ENCODE results near the gene SNRPA1.
"Not testable (repeated sequence)": the region's sequence is repeated elsewhere in the genome, so short reads cannot be mapped to it uniquely, and the experiment has no call there.

Gene SNRPA1

DNA sequence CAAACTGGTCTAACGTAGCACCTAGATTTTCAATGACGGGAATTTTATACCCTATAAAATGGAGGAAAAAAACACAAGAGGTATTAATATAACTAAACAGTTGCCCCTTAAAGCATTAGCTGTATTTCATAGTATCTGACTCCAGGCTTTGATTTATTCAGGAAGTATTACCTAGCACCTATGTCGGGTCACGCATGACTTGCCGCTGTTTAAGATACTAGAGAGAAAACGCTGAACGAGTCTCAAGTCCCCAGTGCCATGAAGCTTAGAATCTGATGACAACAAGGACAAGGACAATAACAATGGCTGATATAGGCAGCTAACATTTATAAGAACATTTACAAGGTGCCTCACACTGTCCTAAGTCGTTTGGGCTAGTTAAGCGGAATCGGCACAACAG lies 1.9 kb downstream of the SNRPA1 start:
- no peak for DNase-seq (ENCODE audit: low spot score)

- DNase-seq (ENCODE audit: low spot score) = peak; percentile 85
Measured at GRCh38 chr15:101288905-101289513, 6.0 kb downstream of the SNRPA1 start.

GRCh38 chr15:101287342-101287741 lies 7.7 kb downstream of the SNRPA1 start:
- not testable (repeated sequence) for DNase-seq (ENCODE audit: low spot score)

- DNase-seq (ENCODE audit: low spot score) = no peak
Measured at GRCh38 chr15:101286471-101287114, 8.5 kb downstream of the SNRPA1 start.

DNA sequence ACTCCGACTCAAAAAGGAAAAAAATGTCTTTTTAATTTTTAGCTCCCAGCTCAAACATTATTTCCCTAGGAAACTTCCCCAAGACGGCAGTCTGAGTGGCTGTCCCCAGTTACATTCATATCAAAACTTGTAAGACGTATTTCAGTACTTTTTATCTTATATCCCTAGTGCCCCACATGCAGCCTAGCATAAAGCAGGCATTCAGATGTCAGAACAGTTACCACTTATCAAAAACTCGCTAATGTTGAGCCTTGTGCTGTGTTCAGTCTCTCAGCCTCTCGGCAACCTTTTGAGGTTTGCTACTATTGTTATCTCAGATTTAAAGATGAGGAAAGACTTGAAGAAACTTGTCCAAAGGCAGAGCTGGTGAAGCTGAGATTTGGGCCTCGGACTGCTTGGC lies 11.1 kb downstream of the SNRPA1 start:
- no peak for DNase-seq (ENCODE audit: low spot score)

DNA sequence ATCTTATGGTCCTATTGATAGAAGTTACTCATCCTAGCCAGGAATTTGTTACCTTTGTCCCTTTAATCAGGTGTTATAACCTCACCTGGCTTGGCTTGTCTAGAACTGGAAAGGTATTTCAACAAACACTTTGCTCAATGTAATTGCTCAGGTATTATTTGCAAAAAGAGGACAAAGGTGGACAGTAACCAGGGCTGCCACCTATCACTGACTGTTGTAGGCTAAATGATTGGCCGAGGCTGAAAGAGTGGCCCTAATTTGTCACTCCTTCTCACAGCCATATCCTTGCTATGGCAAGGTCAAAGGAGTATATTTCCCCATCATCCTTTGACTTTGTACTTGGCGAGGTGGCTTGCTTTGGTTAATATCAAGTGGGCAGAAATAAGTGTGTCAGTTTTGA lies 15.0 kb downstream of the SNRPA1 start:
- no peak for DNase-seq (ENCODE audit: low spot score)

DNA sequence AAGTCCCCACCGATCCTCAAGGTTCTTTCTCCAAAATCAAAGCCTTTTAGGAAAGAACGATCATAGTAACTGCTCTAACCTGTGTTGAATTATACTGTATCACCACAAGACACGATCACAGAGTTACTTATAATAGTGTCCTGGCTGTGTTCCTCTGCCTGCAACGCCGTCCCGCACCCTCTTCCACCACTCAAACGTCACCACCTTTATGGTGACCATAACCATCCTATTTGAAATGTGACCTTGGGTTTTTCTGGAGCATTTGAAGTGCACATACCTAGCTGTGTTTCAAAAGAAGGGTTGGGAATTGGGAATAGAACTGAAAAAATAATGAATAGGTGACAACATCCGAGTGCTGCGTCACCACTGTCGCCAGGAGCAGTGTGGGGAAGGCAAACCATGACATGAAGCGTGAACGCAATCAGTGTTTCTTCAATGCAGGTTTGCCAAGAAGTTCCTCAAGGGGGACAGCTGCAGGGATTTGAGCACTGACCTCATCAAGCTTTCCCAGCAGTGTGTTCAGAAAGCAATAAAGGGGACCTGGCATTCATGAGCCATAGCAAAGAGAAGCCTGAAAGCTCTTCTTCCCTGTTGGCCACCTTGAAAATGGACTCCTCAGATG lies 17.0 kb downstream of the SNRPA1 start:
- no peak for DNase-seq (ENCODE audit: low spot score)

GRCh38 chr15:101277038-101277822 lies 17.8 kb downstream of the SNRPA1 start, which contains the start of gene SELENOS:
Gene SELENOS (minus strand): TSS chr15:101277485. CDS start chr15:101277417, 68 bp downstream.
- DNase-seq (ENCODE audit: low spot score) = peak; percentile 91

DNA sequence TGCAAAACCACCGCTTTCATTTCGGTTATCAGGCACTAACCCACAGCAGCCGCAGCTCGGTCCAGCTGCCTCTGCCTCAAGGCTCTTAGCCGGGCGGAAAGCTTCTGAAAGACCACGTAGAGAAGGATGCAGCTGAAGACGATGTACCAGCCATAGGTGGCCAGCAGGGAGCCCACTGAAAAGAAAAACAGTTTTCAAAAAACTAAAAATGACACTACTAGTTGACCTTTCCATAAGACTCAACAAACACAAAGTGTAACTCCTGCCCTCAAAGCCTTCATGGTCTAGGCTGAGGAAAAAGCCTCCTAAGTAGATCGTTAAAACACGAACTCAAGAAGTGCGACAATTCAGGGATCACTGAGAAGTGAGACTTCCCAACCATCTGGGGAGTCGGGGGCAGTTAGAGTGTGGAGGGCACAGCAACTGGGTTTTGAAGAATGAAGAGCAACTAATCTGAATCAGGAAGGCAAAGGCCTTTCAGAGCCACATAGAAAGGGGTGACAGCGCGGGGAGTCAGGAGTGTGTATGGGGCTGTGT lies 18.5 kb downstream of the SNRPA1 start:
- no peak for DNase-seq (ENCODE audit: low spot score)

DNA sequence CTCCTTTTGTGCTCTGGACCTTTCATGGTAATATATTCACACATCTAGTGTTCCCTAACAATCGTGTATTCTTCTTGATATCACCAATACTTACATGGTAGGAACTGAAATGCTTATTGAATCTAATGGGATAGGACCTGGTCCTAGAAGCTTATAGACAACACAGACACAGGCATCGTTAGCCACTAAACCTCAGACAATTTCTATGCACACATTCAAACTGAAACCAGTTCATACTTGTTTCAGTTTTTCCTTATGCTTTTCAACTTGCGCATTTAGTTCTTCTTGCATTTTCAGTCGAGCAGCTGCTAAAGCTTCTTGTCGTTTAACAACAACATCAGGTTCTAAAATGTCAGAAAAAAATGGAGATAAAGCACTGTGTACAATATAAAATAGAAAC lies 20.0 kb downstream of the SNRPA1 start:
- no peak for DNase-seq (ENCODE audit: low spot score)

DNA sequence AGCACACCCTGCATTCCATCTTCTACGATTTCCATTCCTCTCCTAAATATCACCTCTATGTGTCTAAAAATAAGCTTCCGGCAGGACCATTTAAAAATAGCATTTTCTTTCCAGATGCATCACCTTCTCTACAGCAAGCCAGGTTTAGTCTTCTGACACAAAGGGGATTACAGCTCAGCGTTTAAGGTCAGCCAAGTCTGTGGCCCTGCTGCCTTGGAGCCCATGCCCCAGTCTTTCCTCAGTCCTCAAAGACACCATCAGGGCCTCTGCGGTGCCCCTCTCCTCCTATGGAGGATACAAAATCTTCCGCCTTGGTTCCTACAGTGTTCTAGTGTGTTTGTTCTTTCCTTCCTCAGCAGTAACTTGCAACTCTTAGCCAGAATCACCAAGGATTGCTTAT lies 21.5 kb downstream of the SNRPA1 start:
- no peak for DNase-seq (ENCODE audit: low spot score)

GRCh38 chr15:101272584-101272983 lies 22.5 kb downstream of the SNRPA1 start:
- DNase-seq (ENCODE audit: low spot score) = no peak

DNA sequence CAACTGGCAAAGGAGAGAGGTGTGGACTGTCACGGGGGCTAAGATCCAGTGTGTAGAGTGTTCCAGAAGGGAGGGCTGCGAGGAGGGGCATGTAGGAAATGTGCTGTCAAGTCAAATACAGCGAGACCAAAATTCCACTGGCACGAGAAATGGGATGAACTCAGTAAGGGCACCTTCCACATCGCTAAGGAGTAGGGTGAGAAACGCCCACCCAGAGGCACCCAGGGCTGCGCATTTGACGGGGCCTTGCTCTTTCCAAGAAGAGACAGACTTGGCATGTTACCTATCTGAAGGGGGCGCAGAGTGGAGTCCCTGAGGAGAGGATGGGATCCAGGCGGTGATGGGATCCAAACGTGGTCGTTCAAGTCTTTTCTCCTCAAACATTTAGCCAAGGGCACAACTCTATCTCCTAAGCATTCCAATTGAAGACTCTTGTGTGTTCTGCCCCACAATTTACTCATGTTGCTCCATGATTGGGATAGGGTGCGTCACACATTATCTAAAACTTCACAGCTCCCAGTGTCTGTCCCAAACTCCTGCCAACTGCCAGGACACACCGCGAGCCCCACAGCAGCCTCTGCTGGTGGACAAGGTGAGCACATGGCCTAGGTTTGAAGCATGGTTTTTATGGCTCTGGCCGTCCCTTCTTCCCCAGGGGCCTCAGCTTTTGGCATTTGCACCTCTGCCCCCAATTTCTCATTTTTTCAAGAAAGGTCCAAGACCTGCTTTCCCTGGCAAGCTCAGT lies 25.4 kb downstream of the SNRPA1 start:
- no peak for DNase-seq (ENCODE audit: low spot score)

- DNase-seq (ENCODE audit: low spot score) = no peak
Measured at GRCh38 chr15:101267320-101268104, 27.5 kb downstream of the SNRPA1 start.

GRCh38 chr15:101266787-101267186 lies 28.3 kb downstream of the SNRPA1 start:
- no peak for DNase-seq (ENCODE audit: low spot score)

DNA sequence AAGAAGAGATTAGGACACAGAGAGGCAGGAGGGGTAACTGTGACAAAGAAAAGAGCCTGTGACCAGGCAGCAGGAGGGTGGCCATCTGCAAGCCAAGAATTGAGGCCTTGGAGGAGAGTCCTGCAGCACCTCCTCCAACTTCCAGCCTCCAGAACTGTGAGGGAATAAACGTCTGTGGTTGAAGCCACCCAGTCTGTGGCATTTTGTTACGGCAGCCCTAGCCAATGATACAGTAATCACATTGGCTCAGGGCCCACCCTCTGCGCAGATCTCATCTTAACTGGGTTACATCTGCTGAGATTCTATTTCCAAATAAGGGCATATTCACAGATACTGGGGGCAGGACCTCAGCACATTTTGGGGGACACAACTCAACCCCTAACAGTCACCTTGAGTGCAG lies 29.0 kb downstream of the SNRPA1 start:
- DNase-seq (ENCODE audit: low spot score) = no peak

DNA sequence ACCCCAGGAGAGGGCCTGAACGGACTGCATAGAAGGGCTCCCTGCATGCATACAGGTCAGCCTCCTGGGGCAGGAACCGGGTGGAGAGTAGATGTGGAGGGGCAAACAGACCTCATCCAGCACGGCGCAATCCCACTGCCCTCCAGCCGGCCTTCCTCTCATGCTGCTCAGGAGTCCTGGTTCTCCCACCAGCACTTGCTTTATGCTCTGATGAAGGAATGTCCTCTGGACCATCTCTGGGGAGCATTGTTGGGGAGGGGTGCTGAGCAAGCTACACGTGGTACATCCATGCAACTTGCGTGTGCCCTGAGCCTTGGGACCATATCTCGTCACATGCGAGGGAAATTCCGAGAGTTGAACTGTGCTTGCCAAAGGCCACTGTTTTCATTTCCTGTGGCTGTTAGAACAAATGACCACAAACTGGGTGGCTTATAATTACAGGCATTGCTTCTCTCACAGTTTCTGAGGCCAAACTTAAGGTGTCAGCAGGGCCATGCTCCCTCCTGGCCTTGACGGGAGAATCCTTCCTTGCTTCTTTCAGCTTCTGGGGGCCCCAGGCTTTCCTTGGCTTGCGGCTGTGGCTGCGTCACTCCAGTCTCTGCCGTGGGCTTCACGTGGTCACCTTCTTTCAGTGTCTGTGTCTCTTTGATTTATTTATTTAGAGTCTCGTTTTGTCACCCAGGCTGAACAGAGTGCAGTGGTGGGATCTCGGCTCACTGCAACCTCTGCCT lies 30.0 kb downstream of the SNRPA1 start:
- no peak for DNase-seq (ENCODE audit: low spot score)

DNA sequence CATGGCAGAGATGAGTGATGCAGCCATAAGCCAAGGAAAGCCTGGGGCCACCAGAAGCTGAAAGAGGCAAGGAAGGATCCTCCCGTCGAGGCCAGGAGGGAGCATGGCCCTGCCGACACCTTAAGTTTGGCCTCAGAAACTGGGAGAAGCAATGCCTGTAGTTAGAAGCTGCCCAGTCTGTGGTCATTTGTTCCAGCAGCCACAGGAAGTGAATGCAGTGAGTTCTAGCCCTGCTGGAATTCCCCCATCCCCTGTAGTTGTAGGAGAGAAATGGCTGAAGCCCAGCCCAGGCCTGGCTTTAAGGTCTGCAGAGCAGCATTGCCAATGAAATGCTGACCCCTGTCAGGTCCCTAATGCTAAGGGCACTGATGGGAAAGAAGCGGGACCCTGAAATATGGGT lies 31.0 kb downstream of the SNRPA1 start:
- no peak for DNase-seq (ENCODE audit: low spot score)

DNA sequence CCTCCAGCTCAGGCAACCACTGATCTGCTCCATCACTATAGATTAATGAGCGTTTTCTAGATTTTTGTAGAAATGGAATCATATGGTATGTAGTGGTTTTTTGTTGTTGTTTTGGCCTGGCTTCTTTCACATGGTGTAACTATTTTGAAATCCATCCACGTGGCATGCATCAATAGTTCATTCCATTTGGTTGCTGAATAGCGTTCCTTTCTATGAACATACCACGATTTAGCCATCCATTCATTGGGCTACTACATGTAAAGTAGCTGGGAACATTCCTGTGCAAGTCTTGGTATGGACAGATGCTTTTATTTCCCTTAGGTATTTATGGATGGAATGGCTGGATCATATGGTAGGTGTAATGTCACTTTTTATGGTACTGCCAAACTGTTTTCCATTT lies 32.5 kb downstream of the SNRPA1 start:
- no peak for DNase-seq (ENCODE audit: low spot score)

Measured in hematopoietic multipotent progenitor cell treated with erythropoietin and hydrocortisone succinate and interleukin-3 and kit ligand, for 17 days (in vitro differentiated cells).